Activated naive CD8-positive, alpha-beta T cell treated with anti-CD3 and anti-CD28 coated beads, Interleukin-2, amount 10 ng/mL, durations not matched to agents 7 days and 5 days (primary cell): ENCODE results near the gene MBD5. TPM values are rescaled to one million over a fixed set of nuclear protein-coding genes. Genes with fewer than 3 reads are reported as not detected.

ENCODE experiments used
- ATAC-seq: fragments of 150-1000 bp; cut with Tn5 transposase; one replicate; pipeline ENCODE4 v1.10.0; 2021; ENCODE audit warnings: low read depth, moderate library complexity
- POLR2A ChIA-PET: fragments of 350-600 bp; sonication (Branson Sonifier 250); formaldehyde crosslinking; loops from one replicate; lab custom pipeline; 2021; ENCODE audit warnings: antibody characterized with exemption; lab: Charles Lee
- DNase-seq: peaks from one replicate; pipeline ENCODE4 v3.0.0; 2021
- H3K27ac Mint-ChIP-seq: one replicate; pipeline ENCODE4 v1.8.0; 2022; ENCODE audit warnings: mild to moderate bottlenecking, mixed read lengths
- H3K27me3 Mint-ChIP-seq: one replicate; pipeline ENCODE4 v1.8.0; 2022; ENCODE audit warnings: mild to moderate bottlenecking, moderate library complexity, mixed read lengths
- H3K36me3 Mint-ChIP-seq: one replicate; pipeline ENCODE4 v1.8.0; 2021; ENCODE audit warnings: mild to moderate bottlenecking, mixed read lengths
- H3K4me1 Mint-ChIP-seq: one replicate; pipeline ENCODE4 v1.8.0; 2021; ENCODE audit warnings: mixed read lengths
- H3K4me3 Mint-ChIP-seq: one replicate; pipeline ENCODE4 v1.8.0; 2022; ENCODE audit warnings: mild to moderate bottlenecking, moderate library complexity, mixed read lengths
- H3K9me3 Mint-ChIP-seq: one replicate; pipeline ENCODE4 v1.8.0; 2021; ENCODE audit warnings: mixed read lengths
- total RNA-seq, 2 experiments: library from RNA; stranded (reverse); gene quantifications; one replicate each; pipeline ENCODE4 v1.2.3, GENCODE V29; 2021

The MBD5 gene
- total RNA-seq, 2 experiments from 2014 or later, result 49.8 to 51.4 TPM

DNA sequence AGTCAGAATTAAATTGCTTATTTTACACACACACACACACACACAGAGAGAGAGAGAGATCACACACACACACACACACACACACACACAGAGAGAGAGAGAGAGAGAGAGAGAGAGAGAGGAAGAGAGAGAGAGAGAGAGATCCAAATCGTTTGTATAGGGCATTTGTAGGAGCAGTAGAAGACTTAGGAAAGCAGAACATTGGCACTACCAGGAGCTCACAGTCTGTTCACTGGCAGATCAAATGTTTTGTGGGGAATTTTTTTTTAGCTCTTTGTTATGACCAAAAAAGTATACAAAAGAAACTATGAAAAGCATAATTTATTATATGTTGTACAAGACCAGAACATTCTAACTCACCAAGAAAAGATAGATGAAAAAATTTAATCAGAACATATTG, 81.8 kb downstream of the MBD5 start:
- ATAC-seq (no peak), DNase-seq (no peak)
- peak overlapping the region; percentile 23 for H3K27ac Mint-ChIP-seq
- H3K9me3 Mint-ChIP-seq, result no peaks in the 10 kb centered on the region
- peaks cover 10% of the 10 kb centered on the region for H3K36me3 Mint-ChIP-seq
- POLR2A ChIA-PET, result no interaction called here
- no peak overlapping the region for H3K4me3 Mint-ChIP-seq
- H3K4me1 Mint-ChIP-seq, result no peaks in the 10 kb centered on the region
- H3K27me3 Mint-ChIP-seq, result no peaks in the 10 kb centered on the region

DNA sequence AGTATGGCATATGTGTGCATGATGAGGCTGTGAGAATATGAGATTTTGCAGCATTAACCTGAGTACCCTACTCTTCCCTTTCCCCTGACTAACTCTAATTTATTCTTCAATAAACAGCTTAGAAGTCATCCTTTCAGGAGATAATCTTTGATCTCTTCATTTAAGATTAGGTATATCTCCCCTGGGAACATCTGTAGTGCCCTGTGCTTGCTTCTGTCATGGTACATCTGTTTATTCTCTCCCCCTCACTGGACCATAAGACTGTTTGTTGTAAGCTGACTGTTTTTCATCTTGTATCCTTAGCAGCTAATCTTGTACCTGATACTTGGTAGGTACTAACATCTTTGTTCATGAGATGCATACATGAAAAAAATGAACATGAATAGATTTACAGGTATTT, 83.1 kb downstream of the MBD5 start:
- H3K27me3 Mint-ChIP-seq, result no peaks in the 10 kb centered on the region
- no peaks in the 10 kb centered on the region for H3K9me3 Mint-ChIP-seq
- no peak overlapping the region for H3K27ac Mint-ChIP-seq
- ATAC-seq, result no peak
- H3K4me3 Mint-ChIP-seq, result no peak overlapping the region
- H3K4me1 Mint-ChIP-seq, result no peaks in the 10 kb centered on the region
- no peak for DNase-seq
- H3K36me3 Mint-ChIP-seq, result peaks cover 9% of the 10 kb centered on the region
- POLR2A ChIA-PET, result no interaction called here

DNA sequence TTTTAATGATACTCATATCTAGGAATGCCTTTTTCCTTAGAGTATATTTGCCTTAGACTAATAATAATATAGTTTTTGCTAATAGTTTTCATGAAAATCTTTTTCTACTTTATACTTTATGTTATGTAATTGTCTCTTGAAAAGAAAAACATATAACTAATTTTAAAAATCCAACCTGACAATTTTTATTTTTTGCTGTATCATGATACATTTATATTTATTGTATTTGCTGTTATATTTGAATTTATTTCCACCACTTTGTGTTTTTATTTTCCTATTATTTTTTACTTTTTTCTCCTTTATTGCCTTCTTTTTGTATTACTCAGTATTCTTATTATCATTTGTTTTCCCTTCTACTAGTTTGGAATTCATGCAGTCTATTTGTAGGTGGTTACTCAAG, 85.4 kb downstream of the MBD5 start:
- POLR2A ChIA-PET, result no interaction called here
- Mint-ChIP-seq H3K4me1 (peaks cover 8% of the 10 kb centered on the region), H3K27ac (no peak overlapping the region), H3K9me3 (no peaks in the 10 kb centered on the region), H3K4me3 (no peak overlapping the region), H3K36me3 (peaks cover 9% of the 10 kb centered on the region), H3K27me3 (no peaks in the 10 kb centered on the region)
- DNase-seq, result no peak
- ATAC-seq, result no peak

DNA sequence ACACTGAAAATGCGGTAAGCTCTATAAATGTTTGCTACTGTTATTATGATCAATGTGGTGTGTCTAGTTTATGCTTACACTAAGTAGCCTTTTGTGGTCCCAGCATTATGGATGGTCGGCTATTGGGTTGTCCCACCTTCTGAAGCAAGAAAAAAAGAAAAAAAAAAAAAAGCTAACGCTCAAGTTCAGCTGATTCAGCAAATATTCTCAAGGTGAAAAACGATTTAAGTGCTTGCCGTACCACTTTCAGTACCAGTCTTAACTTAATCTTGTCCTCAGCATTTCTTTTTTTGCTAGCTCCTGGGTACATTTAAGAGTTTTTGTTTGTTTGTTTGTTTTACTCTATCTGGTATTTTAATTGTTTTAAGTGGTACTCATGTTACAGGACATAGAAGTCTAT, 87.5 kb downstream of the MBD5 start:
- no peaks in the 10 kb centered on the region for H3K27me3 Mint-ChIP-seq
- no peak overlapping the region for H3K4me3 Mint-ChIP-seq
- DNase-seq (no peak), ATAC-seq (no peak)
- peaks cover 9% of the 10 kb centered on the region for H3K36me3 Mint-ChIP-seq
- POLR2A ChIA-PET, result no interaction called here
- H3K4me1 Mint-ChIP-seq, result peaks cover 8% of the 10 kb centered on the region
- no peak overlapping the region for H3K27ac Mint-ChIP-seq
- no peaks in the 10 kb centered on the region for H3K9me3 Mint-ChIP-seq

- POLR2A ChIA-PET, result no interaction called here
- Mint-ChIP-seq H3K4me3 (no peak overlapping the region), H3K27me3 (no peaks in the 10 kb centered on the region), H3K9me3 (no peaks in the 10 kb centered on the region), H3K36me3 (peaks cover 9% of the 10 kb centered on the region), H3K4me1 (peaks cover 8% of the 10 kb centered on the region), H3K27ac (no peak overlapping the region)
- ATAC-seq (no peak), DNase-seq (no peak)
These were observed 89.3 kb downstream of the MBD5 start for GRCh38 chr2:148110184-148110583.

GRCh38 chr2:148122788-148123187, 101.9 kb downstream of the MBD5 start:
- no peak overlapping the region for H3K27ac Mint-ChIP-seq
- DNase-seq, result no peak
- no peaks in the 10 kb centered on the region for H3K4me1 Mint-ChIP-seq
- H3K27me3 Mint-ChIP-seq, result no peaks in the 10 kb centered on the region
- H3K36me3 Mint-ChIP-seq, result peaks cover 15% of the 10 kb centered on the region
- POLR2A ChIA-PET, result no interaction called here
- peaks cover 3% of the 10 kb centered on the region for H3K9me3 Mint-ChIP-seq
- no peak for ATAC-seq
- no peak overlapping the region for H3K4me3 Mint-ChIP-seq

DNA sequence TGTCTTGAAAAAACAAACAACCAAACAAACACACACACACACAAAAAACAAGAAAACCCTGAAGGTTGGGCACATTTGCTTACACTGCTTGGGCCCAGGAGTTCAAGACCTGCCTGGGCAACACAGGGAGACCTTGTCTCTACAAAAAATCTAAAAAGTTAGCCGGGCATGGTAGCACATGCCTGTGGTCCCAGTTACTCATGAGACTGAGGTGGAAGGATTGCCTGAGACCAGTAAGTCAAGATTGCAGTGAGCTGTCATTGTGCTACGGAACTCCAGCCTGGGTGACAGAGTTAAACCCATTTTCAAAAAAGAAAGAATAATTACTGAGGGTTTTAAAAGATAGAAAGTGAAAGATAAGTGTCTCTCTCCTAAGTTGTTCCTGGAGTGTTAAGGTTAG, 103.4 kb downstream of the MBD5 start:
- Mint-ChIP-seq H3K4me3 (no peak overlapping the region), H3K27ac (no peak overlapping the region), H3K27me3 (no peaks in the 10 kb centered on the region), H3K36me3 (peaks cover 9% of the 10 kb centered on the region), H3K9me3 (peaks cover 3% of the 10 kb centered on the region), H3K4me1 (no peaks in the 10 kb centered on the region)
- ATAC-seq (no peak), DNase-seq (no peak)
- POLR2A ChIA-PET, result no interaction called here

DNA sequence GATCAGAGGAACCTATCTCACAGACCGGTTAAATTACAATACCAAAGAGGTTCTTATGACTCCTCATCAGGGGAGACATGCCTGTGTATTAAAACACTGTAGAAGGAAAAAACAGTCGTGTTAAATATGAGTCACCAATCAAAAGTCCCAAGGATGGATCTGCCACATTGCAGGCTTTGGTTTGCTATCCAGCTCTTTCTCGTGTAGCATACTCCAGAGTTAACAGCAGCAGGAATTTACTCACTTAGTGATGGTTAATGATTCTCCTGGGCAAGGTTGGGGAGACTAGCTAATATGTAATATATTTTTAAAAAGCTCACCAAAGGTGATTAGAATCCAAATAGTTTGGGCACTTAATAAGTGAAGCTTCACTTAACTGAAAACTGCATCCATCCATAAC, 109.7 kb downstream of the MBD5 start:
- ATAC-seq, result no peak
- no peak for DNase-seq
- no peaks in the 10 kb centered on the region for H3K4me1 Mint-ChIP-seq
- peaks cover 3% of the 10 kb centered on the region for H3K9me3 Mint-ChIP-seq
- no peak overlapping the region for H3K27ac Mint-ChIP-seq
- H3K36me3 Mint-ChIP-seq, result peaks cover 6% of the 10 kb centered on the region
- POLR2A ChIA-PET, result no interaction called here
- H3K4me3 Mint-ChIP-seq, result no peak overlapping the region
- no peaks in the 10 kb centered on the region for H3K27me3 Mint-ChIP-seq

DNA sequence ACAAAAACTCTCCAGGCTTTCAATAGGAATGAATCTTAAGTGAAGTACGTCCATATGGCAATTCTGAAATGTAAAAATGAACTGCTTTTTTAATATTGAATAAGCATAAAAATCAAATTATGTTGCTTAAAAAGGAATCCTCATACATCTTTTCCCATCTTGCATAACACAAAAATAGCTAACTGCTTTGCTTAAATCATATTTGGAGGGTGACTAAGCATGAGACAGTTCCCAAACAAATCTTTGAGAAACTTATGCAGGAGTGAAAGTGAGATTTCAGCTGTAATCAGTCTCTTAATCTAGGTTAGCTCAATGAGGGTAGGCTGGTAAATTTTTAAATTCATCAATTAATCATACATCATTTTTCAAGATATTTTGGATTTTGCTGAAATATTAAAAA, 111.5 kb downstream of the MBD5 start:
- no peak for DNase-seq
- H3K9me3 Mint-ChIP-seq, result no peaks in the 10 kb centered on the region
- H3K36me3 Mint-ChIP-seq, result peaks cover 2% of the 10 kb centered on the region
- ATAC-seq, result no peak
- H3K4me1 Mint-ChIP-seq, result no peaks in the 10 kb centered on the region
- POLR2A ChIA-PET, result no interaction called here
- no peaks in the 10 kb centered on the region for H3K27me3 Mint-ChIP-seq
- no peak overlapping the region for H3K4me3 Mint-ChIP-seq
- no peak overlapping the region for H3K27ac Mint-ChIP-seq

DNA sequence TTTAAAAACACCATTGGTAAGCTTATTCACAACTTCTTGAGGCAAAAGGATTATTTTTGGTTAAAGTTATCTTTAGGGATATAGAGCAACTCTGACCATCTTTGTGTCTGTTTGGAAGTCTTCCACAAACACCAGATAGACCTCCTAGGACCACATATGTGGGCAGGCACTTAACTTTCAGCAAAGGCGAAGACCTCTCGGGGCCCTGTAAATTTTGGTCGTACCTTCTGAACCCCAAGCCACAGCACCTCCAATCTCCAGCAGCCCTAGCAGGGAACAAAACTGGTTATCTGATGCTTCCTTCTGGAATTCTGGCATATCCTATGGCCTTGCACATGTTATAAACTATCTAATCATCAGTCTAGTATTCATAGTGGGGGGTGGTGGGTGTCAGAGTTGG, 114.8 kb downstream of the MBD5 start:
- Mint-ChIP-seq H3K4me1 (no peaks in the 10 kb centered on the region), H3K36me3 (peaks cover 4% of the 10 kb centered on the region), H3K27ac (no peak overlapping the region), H3K27me3 (no peaks in the 10 kb centered on the region), H3K9me3 (no peaks in the 10 kb centered on the region), H3K4me3 (no peak overlapping the region)
- ATAC-seq (no peak), DNase-seq (no peak)
- POLR2A ChIA-PET, result no interaction called here

DNA sequence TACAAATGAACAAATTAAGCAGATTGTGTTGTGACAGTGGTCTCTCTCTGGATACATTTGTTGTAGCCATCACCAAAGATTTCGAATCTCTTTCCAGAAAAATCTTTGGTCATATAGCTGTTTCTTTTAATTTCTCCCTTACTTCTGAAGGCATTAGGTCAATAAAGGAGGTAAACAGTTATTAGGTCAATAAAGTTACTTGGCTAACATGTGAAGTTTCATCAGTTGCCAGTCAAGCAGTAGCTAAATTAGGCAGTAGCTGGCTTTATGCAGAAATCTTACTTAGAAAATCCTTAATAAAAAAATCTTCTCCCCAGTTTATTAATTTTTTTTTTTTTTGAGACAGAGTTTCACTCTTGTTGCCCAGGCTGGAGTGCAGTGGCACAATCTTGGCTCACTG, 115.5 kb downstream of the MBD5 start:
- Mint-ChIP-seq H3K27ac (no peak overlapping the region), H3K27me3 (no peaks in the 10 kb centered on the region), H3K4me1 (no peaks in the 10 kb centered on the region), H3K9me3 (no peaks in the 10 kb centered on the region), H3K36me3 (peaks cover 4% of the 10 kb centered on the region), H3K4me3 (no peak overlapping the region)
- no peak for DNase-seq
- no peak for ATAC-seq
- POLR2A ChIA-PET, result no interaction called here

GRCh38 chr2:148161909-148162435, 141.1 kb downstream of the MBD5 start:
- DNase-seq (no peak), ATAC-seq (no peak)
- POLR2A ChIA-PET, result no interaction called here
- no peak overlapping the region for H3K4me3 Mint-ChIP-seq
- H3K9me3 Mint-ChIP-seq, result no peaks in the 10 kb centered on the region
- peaks cover 2% of the 10 kb centered on the region for H3K4me1 Mint-ChIP-seq
- peaks cover 7% of the 10 kb centered on the region for H3K36me3 Mint-ChIP-seq
- no peak overlapping the region for H3K27ac Mint-ChIP-seq
- H3K27me3 Mint-ChIP-seq, result no peaks in the 10 kb centered on the region

DNA sequence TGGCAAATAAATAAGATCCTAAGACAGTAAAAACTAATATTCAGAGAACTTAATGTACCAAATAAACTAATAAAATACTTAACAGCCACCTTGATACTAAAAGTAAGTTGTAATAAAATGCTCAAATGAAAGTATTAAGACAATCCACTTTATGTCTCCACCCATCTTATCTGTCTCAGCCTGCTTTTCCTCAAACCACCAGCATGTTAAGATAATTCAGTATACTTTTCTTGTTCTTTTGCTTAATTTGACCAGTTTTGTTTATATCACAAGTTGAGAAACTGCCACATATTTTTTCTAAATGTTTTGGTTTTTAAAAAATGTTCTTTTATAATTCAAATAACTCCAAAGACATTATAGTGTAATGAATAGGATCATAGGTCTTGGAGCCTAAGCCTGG, 142.0 kb downstream of the MBD5 start:
- Mint-ChIP-seq H3K27me3 (no peaks in the 10 kb centered on the region), H3K27ac (no peak overlapping the region), H3K9me3 (no peaks in the 10 kb centered on the region), H3K36me3 (peaks cover 7% of the 10 kb centered on the region), H3K4me3 (no peak overlapping the region), H3K4me1 (peaks cover 2% of the 10 kb centered on the region)
- DNase-seq, result no peak
- POLR2A ChIA-PET, result no interaction called here
- no peak for ATAC-seq

DNA sequence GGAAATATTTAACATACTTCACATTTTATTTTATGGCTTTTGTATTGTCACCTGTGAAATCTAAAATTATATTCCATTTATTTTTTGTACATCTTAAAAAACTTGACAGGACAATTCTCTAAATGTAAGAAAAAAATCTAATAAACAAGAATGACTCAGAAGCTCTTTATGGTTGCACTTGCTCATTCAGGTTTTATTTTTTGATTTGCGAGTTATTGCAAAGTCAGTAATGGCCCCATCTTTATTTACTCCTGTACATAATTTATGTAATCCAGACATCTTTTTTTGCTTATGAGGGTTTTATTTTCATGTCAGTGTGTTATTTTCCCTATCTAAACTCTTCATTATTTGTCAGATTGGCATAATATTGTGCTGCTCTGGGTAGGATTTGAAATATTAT, 145.1 kb downstream of the MBD5 start:
- H3K4me1 Mint-ChIP-seq, result peaks cover 2% of the 10 kb centered on the region
- DNase-seq (no peak), ATAC-seq (no peak)
- H3K9me3 Mint-ChIP-seq, result peaks cover 3% of the 10 kb centered on the region
- H3K36me3 Mint-ChIP-seq, result peaks cover 12% of the 10 kb centered on the region
- H3K27me3 Mint-ChIP-seq, result no peaks in the 10 kb centered on the region
- H3K27ac Mint-ChIP-seq, result no peak overlapping the region
- no peak overlapping the region for H3K4me3 Mint-ChIP-seq
- POLR2A ChIA-PET, result no interaction called here

- H3K36me3 Mint-ChIP-seq, result peaks cover 12% of the 10 kb centered on the region
- H3K27me3 Mint-ChIP-seq, result no peaks in the 10 kb centered on the region
- no peak overlapping the region for H3K4me3 Mint-ChIP-seq
- H3K9me3 Mint-ChIP-seq, result peaks cover 3% of the 10 kb centered on the region
- DNase-seq (no peak), ATAC-seq (no peak)
- POLR2A ChIA-PET, result no interaction called here
- no peak overlapping the region for H3K27ac Mint-ChIP-seq
- no peaks in the 10 kb centered on the region for H3K4me1 Mint-ChIP-seq
These were observed 146.4 kb downstream of the MBD5 start for GRCh38 chr2:148167241-148167766.
